ENCODE results near the gene ISM1. TPM values are rescaled to one million over a fixed set of nuclear protein-coding genes. Genes with fewer than 3 reads are reported as not detected.

ISM1 gene
- total and polyA plus RNA-seq, 2 of the 13 experiments (the other 11 are each of a cell fraction or from before 2014, with no cell fraction given): 0.40 to 1.4 TPM

DNA sequence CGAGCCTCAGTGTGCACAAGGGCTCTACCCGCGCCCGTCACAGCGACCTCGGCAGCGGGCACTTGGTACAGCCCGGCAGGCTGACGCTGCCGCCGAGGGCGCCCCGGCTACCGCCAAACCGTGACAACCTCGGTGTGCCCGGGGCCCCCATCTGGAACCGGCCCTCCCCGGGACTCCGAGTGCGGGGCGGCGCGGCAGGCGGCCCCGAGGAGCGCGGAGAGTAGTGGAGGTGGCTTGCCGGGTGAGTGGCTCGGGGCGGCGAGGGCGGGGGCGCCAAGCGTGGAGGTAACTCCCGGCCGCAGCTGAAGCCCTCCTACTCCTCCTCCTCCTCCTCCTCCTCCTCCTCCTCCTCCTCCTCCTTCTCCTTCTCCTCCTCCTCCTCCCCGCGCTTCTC lies at the start of gene ISM1 (continued):
- TF ChIP-seq ZNF558 (CRISPR knock-in tag; IDR thresholded peaks at IDR 0.05; ENCODE audit: borderline replicate concordance): 0 out of 2 replicates have a peak, but pooled peaks have one; percentile 39
- TF ChIP-seq, protein P1, sequence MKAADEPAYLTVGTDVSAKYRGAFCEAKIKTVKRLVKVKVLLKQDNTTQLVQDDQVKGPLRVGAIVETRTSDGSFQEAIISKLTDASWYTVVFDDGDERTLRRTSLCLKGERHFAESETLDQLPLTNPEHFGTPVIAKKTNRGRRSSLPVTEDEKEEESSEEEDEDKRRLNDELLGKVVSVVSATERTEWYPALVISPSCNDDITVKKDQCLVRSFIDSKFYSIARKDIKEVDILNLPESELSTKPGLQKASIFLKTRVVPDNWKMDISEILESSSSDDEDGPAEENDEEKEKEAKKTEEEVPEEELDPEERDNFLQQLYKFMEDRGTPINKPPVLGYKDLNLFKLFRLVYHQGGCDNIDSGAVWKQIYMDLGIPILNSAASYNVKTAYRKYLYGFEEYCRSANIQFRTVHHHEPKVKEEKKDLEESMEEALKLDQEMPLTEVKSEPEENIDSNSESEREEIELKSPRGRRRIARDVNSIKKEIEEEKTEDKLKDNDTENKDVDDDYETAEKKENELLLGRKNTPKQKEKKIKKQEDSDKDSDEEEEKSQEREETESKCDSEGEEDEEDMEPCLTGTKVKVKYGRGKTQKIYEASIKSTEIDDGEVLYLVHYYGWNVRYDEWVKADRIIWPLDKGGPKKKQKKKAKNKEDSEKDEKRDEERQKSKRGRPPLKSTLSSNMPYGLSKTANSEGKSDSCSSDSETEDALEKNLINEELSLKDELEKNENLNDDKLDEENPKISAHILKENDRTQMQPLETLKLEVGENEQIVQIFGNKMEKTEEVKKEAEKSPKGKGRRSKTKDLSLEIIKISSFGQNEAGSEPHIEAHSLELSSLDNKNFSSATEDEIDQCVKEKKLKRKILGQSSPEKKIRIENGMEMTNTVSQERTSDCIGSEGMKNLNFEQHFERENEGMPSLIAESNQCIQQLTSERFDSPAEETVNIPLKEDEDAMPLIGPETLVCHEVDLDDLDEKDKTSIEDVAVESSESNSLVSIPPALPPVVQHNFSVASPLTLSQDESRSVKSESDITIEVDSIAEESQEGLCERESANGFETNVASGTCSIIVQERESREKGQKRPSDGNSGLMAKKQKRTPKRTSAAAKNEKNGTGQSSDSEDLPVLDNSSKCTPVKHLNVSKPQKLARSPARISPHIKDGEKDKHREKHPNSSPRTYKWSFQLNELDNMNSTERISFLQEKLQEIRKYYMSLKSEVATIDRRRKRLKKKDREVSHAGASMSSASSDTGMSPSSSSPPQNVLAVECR (CRISPR knock-in tag; IDR thresholded peaks at IDR 0.05; ENCODE audit: borderline replicate concordance): peak; percentile 38; the same call in 1 of the 2 replicates
- peak; percentile 55 for TF ChIP-seq HNRNPLL (IDR thresholded peaks at IDR 0.05; ENCODE audit: low read depth, low read length, poor library complexity, severe bottlenecking)
- TF ChIP-seq ZNF589 (CRISPR knock-in tag; conservative IDR thresholded peaks at IDR 0.05): 0 out of 2 replicates have a peak, but pooled peaks have one; percentile 9
- TF ChIP-seq ZNF891 (CRISPR knock-in tag; IDR thresholded peaks at IDR 0.05): 0 out of 2 replicates have a peak, but pooled peaks have one; percentile 37
- TF ChIP-seq NR3C1 (CRISPR knock-in tag; IDR thresholded peaks at IDR 0.05): 0 out of 2 replicates have a peak, but pooled peaks have one; percentile 32
- TF ChIP-seq SAP130 (CRISPR knock-in tag; IDR thresholded peaks at IDR 0.05; ENCODE audit: low read depth): peak; percentile 32; the same call in 1 of the 2 replicates
- TF ChIP-seq, protein P2, sequence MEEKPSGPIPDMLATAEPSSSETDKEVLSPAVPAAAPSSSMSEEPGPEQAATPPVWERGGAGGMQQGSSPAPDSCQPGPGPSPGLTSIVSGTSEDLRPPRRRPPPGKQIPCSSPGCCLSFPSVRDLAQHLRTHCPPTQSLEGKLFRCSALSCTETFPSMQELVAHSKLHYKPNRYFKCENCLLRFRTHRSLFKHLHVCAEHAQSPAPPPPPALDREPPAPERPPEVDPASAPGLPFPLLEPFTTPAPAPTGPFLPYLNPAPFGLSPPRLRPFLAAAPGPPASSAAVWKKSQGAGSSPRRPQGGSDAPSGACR (CRISPR knock-in tag; IDR thresholded peaks at IDR 0.05): peak; percentile 79; the same call in 1 of the 2 replicates
- TF ChIP-seq, protein P3, sequence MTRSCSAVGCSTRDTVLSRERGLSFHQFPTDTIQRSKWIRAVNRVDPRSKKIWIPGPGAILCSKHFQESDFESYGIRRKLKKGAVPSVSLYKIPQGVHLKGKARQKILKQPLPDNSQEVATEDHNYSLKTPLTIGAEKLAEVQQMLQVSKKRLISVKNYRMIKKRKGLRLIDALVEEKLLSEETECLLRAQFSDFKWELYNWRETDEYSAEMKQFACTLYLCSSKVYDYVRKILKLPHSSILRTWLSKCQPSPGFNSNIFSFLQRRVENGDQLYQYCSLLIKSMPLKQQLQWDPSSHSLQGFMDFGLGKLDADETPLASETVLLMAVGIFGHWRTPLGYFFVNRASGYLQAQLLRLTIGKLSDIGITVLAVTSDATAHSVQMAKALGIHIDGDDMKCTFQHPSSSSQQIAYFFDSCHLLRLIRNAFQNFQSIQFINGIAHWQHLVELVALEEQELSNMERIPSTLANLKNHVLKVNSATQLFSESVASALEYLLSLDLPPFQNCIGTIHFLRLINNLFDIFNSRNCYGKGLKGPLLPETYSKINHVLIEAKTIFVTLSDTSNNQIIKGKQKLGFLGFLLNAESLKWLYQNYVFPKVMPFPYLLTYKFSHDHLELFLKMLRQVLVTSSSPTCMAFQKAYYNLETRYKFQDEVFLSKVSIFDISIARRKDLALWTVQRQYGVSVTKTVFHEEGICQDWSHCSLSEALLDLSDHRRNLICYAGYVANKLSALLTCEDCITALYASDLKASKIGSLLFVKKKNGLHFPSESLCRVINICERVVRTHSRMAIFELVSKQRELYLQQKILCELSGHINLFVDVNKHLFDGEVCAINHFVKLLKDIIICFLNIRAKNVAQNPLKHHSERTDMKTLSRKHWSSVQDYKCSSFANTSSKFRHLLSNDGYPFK (CRISPR knock-in tag; IDR thresholded peaks at IDR 0.05; ENCODE audit: borderline replicate concordance): peak; percentile 44
- TF ChIP-seq NFE2L1 (CRISPR knock-in tag; IDR thresholded peaks at IDR 0.05; ENCODE audit: borderline replicate concordance): 0 out of 2 replicates have a peak, but pooled peaks have one; percentile 59
- TF ChIP-seq AGO2 (optimal IDR thresholded peaks at IDR 0.05; ENCODE audit: low read depth, low read length): peak; percentile 50
- 0 out of 2 replicates have a peak, but pooled peaks have one; percentile 14 for TF ChIP-seq ZNF777 (CRISPR knock-in tag; IDR thresholded peaks at IDR 0.05)
- TF ChIP-seq ZEB1 (IDR thresholded peaks at IDR 0.05; ENCODE audit: insufficient replicate concordance, low read depth): no peak
- TF ChIP-seq PTBP1 (IDR thresholded peaks at IDR 0.05; ENCODE audit: low read depth, low read length, poor library complexity, severe bottlenecking): peak; percentile 85
- no peak for TF ChIP-seq LCORL (IDR thresholded peaks at IDR 0.05)
- 0 out of 2 replicates have a peak, but pooled peaks have one; percentile 8 for TF ChIP-seq LCORL (CRISPR knock-in tag; IDR thresholded peaks at IDR 0.05)
- TF ChIP-seq, protein P4, sequence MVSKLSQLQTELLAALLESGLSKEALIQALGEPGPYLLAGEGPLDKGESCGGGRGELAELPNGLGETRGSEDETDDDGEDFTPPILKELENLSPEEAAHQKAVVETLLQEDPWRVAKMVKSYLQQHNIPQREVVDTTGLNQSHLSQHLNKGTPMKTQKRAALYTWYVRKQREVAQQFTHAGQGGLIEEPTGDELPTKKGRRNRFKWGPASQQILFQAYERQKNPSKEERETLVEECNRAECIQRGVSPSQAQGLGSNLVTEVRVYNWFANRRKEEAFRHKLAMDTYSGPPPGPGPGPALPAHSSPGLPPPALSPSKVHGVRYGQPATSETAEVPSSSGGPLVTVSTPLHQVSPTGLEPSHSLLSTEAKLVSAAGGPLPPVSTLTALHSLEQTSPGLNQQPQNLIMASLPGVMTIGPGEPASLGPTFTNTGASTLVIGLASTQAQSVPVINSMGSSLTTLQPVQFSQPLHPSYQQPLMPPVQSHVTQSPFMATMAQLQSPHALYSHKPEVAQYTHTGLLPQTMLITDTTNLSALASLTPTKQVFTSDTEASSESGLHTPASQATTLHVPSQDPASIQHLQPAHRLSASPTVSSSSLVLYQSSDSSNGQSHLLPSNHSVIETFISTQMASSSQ (IDR thresholded peaks at IDR 0.05; ENCODE audit: low read depth): no peak
- TF ChIP-seq, protein P4 (CRISPR knock-in tag; IDR thresholded peaks at IDR 0.05; ENCODE audit: borderline replicate concordance): 0 out of 2 replicates have a peak, but pooled peaks have one; percentile 2

Measured in HepG2 (cell line).